Natural killer cell (primary cell): Measurements from ENCODE around the gene PDZRN3. TPM values are rescaled to one million over a fixed set of nuclear protein-coding genes. Genes with fewer than 3 reads are reported as not detected.

ENCODE experiments used
- ATAC-seq, 3 donors: fragments of 150-1000 bp in 2 of 3; fragments of 200-7000 bp in 1 of 3; cut with Tn5 transposase; 1 replicate in 1 of 3; 2 replicates in 2 of 3; pipeline ENCODE4 v1.10.0; 2021; ENCODE audit warnings: mild to moderate bottlenecking in 2 of 3, moderate library complexity in 2 of 3
- DNase-seq, 2 donors: peaks; one replicate each; pipeline versions ENCODE4 v3.0.0 to v3.0.0-alpha.2; 2013 to 2021; ENCODE audit warnings: mixed read lengths in 1 of 2
- H3K27ac ChIP-seq: one replicate; pipeline ENCODE4 v1.5.1; 2013; ENCODE audit warnings: mild to moderate bottlenecking, low read length
- H3K27me3 ChIP-seq: one replicate; pipeline ENCODE4 v1.6.1; 2013; ENCODE audit warnings: low read length; ENCODE audit not compliant: control insufficient read depth, insufficient read depth
- H3K36me3 ChIP-seq: one replicate; pipeline ENCODE4 v1.6.1; 2013; ENCODE audit warnings: low read length; ENCODE audit not compliant: control insufficient read depth, insufficient read depth
- H3K4me1 ChIP-seq: one replicate; pipeline ENCODE4 v1.6.1; 2013; ENCODE audit warnings: low read length; ENCODE audit not compliant: control insufficient read depth, insufficient read depth
- H3K4me3 ChIP-seq: one replicate; pipeline ENCODE4 v1.5.1; 2013; ENCODE audit warnings: low read length
- H3K9me3 ChIP-seq: one replicate; pipeline ENCODE4 v1.6.1; 2013; ENCODE audit warnings: low read length; ENCODE audit not compliant: control insufficient read depth, insufficient read depth
- H3K27ac Mint-ChIP-seq, 2 donors: one replicate each; pipeline ENCODE4 v1.8.0; 2022; ENCODE audit warnings: mild to moderate bottlenecking in 2 of 2, mixed read lengths in 2 of 2, moderate library complexity in 1 of 2
- H3K27me3 Mint-ChIP-seq, 2 donors: one replicate each; pipeline ENCODE4 v1.8.0; 2022; ENCODE audit warnings: low read depth in 2 of 2, mixed read lengths in 2 of 2
- H3K36me3 Mint-ChIP-seq: one replicate; pipeline ENCODE4 v1.8.0; 2022; ENCODE audit warnings: mixed read lengths
- H3K4me1 Mint-ChIP-seq, 2 donors: one replicate each; pipeline ENCODE4 v1.8.0; 2022; ENCODE audit warnings: mixed read lengths in 2 of 2
- H3K4me3 Mint-ChIP-seq: one replicate; pipeline ENCODE4 v1.8.0; 2022; ENCODE audit warnings: mild to moderate bottlenecking, moderate library complexity, mixed read lengths
- H3K9me3 Mint-ChIP-seq, 2 donors: one replicate each; pipeline ENCODE4 v1.8.0; 2022; ENCODE audit warnings: mixed read lengths in 2 of 2
- CTCF ChIP-seq: fragments of 200-600 bp; IDR thresholded peaks from one replicate; pipeline ENCODE4 v1.8.0; 2022; ENCODE audit warnings: antibody characterized with exemption
- WGBS: methylation state at CpG from one replicate; pipeline ENCODE4 v1.1.7; 2013; ENCODE audit warnings: missing lambda C conversion rate; ENCODE audit not compliant: insufficient coverage; 5-methylcytosine and 5-hydroxymethylcytosine counted together
- intact Hi-C: fragments of 100-400 bp; cut with micrococcal nuclease; formaldehyde crosslinking; loops from one replicate; pipeline ENCODE4 v1.14.2; 2022
- total RNA-seq, 4 donors: library from RNA; stranded (reverse); fragments of 120-200 nt in 1 of 4; gene quantifications; one replicate each; pipeline versions ENCODE4 v1.2.3 to v1.2.4, GENCODE V29; 2013 to 2022

Gene PDZRN3
- total RNA-seq, 3 donors from 2014 or later (not counting 1 experiment from before 2014, with no cell fraction given): not detected

- Mint-ChIP-seq H3K4me3 (no peak overlapping the region), H3K9me3 (peaks cover 0 to 2% of the 10 kb centered on the region in 2 donors), H3K36me3 (no peaks in the 10 kb centered on the region), H3K27me3 (no peaks in the 10 kb centered on the region), H3K27ac (no peak overlapping the region), H3K4me1 (no peaks in the 10 kb centered on the region)
- 89% methylated on average over 2 of the region's 3 CpGs for WGBS
- Histone ChIP-seq H3K9me3 (no peaks in the 10 kb centered on the region), H3K4me3 (no peak overlapping the region), H3K36me3 (no peaks in the 10 kb centered on the region), H3K27ac (no peak overlapping the region), H3K4me1 (no peaks in the 10 kb centered on the region), H3K27me3 (no peaks in the 10 kb centered on the region)
- no peak for TF ChIP-seq CTCF
- ATAC-seq (no peak), DNase-seq (no peak)
- intact Hi-C loops: no loop called here
Observed at GRCh38 chr3:73546961-73547360, 77.8 kb downstream of the PDZRN3 start.

GRCh38 chr3:73543412-73543811 lies 81.3 kb downstream of the PDZRN3 start:
- Histone ChIP-seq H3K4me1 (no peaks in the 10 kb centered on the region), H3K4me3 (no peak overlapping the region), H3K9me3 (no peaks in the 10 kb centered on the region), H3K36me3 (no peaks in the 10 kb centered on the region), H3K27ac (no peak overlapping the region), H3K27me3 (no peaks in the 10 kb centered on the region)
- ATAC-seq: no peak
- no peaks in the 10 kb centered on the region for H3K4me1 Mint-ChIP-seq
- H3K27ac Mint-ChIP-seq: no peak overlapping the region
- no peak overlapping the region for H3K4me3 Mint-ChIP-seq
- H3K27me3 Mint-ChIP-seq: no peaks in the 10 kb centered on the region
- intact Hi-C loops: no loop called here
- no peaks in the 10 kb centered on the region for H3K36me3 Mint-ChIP-seq
- H3K9me3 Mint-ChIP-seq: peaks cover 0 to 4% of the 10 kb centered on the region in 2 donors
- no peak for DNase-seq
- no peak for TF ChIP-seq CTCF
- 92% methylated on average over 3 of the region's 3 CpGs for WGBS

GRCh38 chr3:73542136-73542535 lies 82.6 kb downstream of the PDZRN3 start:
- TF ChIP-seq CTCF: no peak
- no peak overlapping the region for H3K27ac Mint-ChIP-seq
- no peaks in the 10 kb centered on the region for H3K36me3 ChIP-seq

GRCh38 chr3:73540969-73541740 lies 83.6 kb downstream of the PDZRN3 start:
- no peak overlapping the region for H3K27ac ChIP-seq
- H3K4me3 ChIP-seq: no peak overlapping the region
- peaks cover 0 to 2% of the 10 kb centered on the region in 2 donors for H3K9me3 Mint-ChIP-seq
- H3K36me3 Mint-ChIP-seq: no peaks in the 10 kb centered on the region
- H3K36me3 ChIP-seq: no peaks in the 10 kb centered on the region
- ATAC-seq (no peak), DNase-seq (no peak)
- H3K9me3 ChIP-seq: no peaks in the 10 kb centered on the region
- H3K4me1 Mint-ChIP-seq: no peaks in the 10 kb centered on the region
- intact Hi-C loops: no loop called here
- no CpG with 5 or more reads among the region's 1 CpG for WGBS
- no peak overlapping the region for H3K27ac Mint-ChIP-seq
- H3K4me3 Mint-ChIP-seq: no peak overlapping the region
- no peaks in the 10 kb centered on the region for H3K27me3 Mint-ChIP-seq
- no peaks in the 10 kb centered on the region for H3K27me3 ChIP-seq
- TF ChIP-seq CTCF: no peak
- no peaks in the 10 kb centered on the region for H3K4me1 ChIP-seq

More at GRCh38 chr3:73542136-73542535, 82.6 kb downstream of the PDZRN3 start:
- no peaks in the 10 kb centered on the region for H3K27me3 ChIP-seq
- intact Hi-C loops: no loop called here
- H3K27ac ChIP-seq: no peak overlapping the region
- H3K36me3 Mint-ChIP-seq: no peaks in the 10 kb centered on the region
- ATAC-seq (no peak), DNase-seq (no peak)
- H3K4me1 ChIP-seq: no peaks in the 10 kb centered on the region
- no peak overlapping the region for H3K4me3 ChIP-seq
- peaks cover 0 to 2% of the 10 kb centered on the region in 2 donors for H3K9me3 Mint-ChIP-seq
- 73% methylated on average over 3 of the region's 3 CpGs for WGBS
- no peaks in the 10 kb centered on the region for H3K27me3 Mint-ChIP-seq
- H3K4me3 Mint-ChIP-seq: no peak overlapping the region
- no peaks in the 10 kb centered on the region for H3K9me3 ChIP-seq
- H3K4me1 Mint-ChIP-seq: no peaks in the 10 kb centered on the region
